Activated CD8-positive, alpha-beta T cell treated with anti-CD3 and anti-CD28 coated beads for 36 hours (primary cell): ENCODE results near the gene E2F8. TPM values are rescaled to one million over a fixed set of nuclear protein-coding genes. Genes with fewer than 3 reads are reported as not detected.
"Not testable (repeated sequence)": the region's sequence is repeated elsewhere in the genome, so short reads cannot be mapped to it uniquely, and the experiment has no call there.

Source experiments
- ATAC-seq: fragments of 200-7000 bp; cut with Tn5 transposase; one replicate; pipeline ENCODE4 v1.10.0; 2021; ENCODE audit warnings: mild to moderate bottlenecking, moderate library complexity
- CTCF ChIA-PET: fragments of 350-600 bp; sonication (Branson Sonifier 250); formaldehyde crosslinking; loops from one replicate; lab custom pipeline; 2021; ENCODE audit warnings: antibody characterized with exemption; lab: Charles Lee
- POLR2A ChIA-PET: fragments of 350-600 bp; sonication (Branson Sonifier 250); formaldehyde crosslinking; loops from one replicate; lab custom pipeline; 2021; ENCODE audit warnings: antibody characterized with exemption; lab: Charles Lee
- DNase-seq: peaks from one replicate; pipeline ENCODE4 v3.0.0-alpha.2; 2020
- H3K27ac Mint-ChIP-seq: one replicate; pipeline ENCODE4 v1.8.0; 2021; ENCODE audit warnings: mild to moderate bottlenecking, mixed read lengths
- H3K27me3 Mint-ChIP-seq: one replicate; pipeline ENCODE4 v1.8.0; 2021; ENCODE audit warnings: mixed read lengths
- H3K36me3 Mint-ChIP-seq: one replicate; pipeline ENCODE4 v1.8.0; 2021; ENCODE audit warnings: low read depth, mixed read lengths
- H3K4me1 Mint-ChIP-seq: one replicate; pipeline ENCODE4 v1.8.0; 2021; ENCODE audit warnings: low read depth, mixed read lengths
- H3K4me3 Mint-ChIP-seq: one replicate; pipeline ENCODE4 v1.8.0; 2021; ENCODE audit warnings: mild to moderate bottlenecking, moderate library complexity, mixed read lengths
- H3K9me3 Mint-ChIP-seq: one replicate; pipeline ENCODE4 v1.8.0; 2021; ENCODE audit warnings: mixed read lengths
- intact Hi-C: fragments of 100-400 bp; cut with micrococcal nuclease; formaldehyde crosslinking; loops from one replicate; pipeline ENCODE4 v1.10.0; 2022
- total RNA-seq, 2 experiments: library from RNA; stranded (reverse); gene quantifications; one replicate each; pipeline ENCODE4 v1.2.3, GENCODE V29; 2021
- TF ChIP-seq, protein P1 (sequence below): fragments of 200-600 bp; IDR thresholded peaks from one replicate; pipeline ENCODE4 v1.8.0; 2022; ENCODE audit warnings: antibody characterized with exemption, mild to moderate bottlenecking

E2F8 gene
- total RNA-seq, 2 experiments from 2014 or later: 12.9 to 13.1 TPM

DNA sequence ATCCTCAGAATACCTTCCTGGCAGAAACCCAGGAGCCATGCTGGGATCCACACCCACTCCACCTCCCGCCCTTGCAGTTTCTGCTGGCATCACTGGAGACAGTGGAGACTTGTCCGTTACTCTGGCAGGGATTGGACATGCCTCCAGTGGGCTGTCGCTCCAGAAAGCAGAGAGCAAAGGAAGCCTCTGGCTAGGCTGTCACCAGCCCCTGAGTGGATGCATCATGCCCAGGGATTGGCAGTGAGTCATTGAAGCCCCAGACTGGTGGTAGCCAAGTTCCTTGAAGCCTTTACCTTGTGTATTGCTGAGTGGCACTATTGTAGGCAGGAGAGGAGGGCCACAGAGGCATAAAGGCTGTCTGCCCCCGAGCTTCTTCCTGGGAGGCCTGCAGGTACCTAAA, 34.8 kb upstream of the E2F8 start:
- H3K9me3 Mint-ChIP-seq: peaks cover 3% of the 10 kb centered on the region

DNA sequence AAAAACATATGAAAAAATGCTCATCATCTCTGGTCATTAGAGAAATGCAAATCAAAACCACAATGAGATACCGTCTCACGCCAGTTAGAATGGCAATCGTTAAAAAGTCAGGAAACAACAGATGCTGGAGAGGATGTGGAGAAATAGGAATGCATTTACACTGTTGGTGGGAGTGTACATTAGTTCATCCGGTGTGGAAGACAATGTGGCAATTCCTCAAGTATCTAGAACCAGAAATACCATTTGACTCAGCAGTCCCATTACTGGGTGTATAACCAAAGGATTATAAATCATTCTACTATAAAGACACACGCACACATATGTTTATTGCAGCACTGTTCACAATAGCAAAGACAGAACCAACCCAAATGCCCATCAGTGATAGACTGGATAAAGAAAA, 32.5 kb upstream of the E2F8 start:
- POLR2A ChIA-PET, DNase-seq, ATAC-seq, H3K36me3 Mint-ChIP-seq, H3K4me3 Mint-ChIP-seq, intact Hi-C loops, H3K27ac Mint-ChIP-seq, H3K4me1 Mint-ChIP-seq, H3K9me3 Mint-ChIP-seq, CTCF ChIA-PET: not testable (repeated sequence)
- H3K27me3 Mint-ChIP-seq: peaks cover 13% of the 10 kb centered on the region

More for the DNA sequence above, 34.8 kb upstream of the E2F8 start:
- peaks cover 10% of the 10 kb centered on the region for H3K27me3 Mint-ChIP-seq
- ChIA-PET POLR2A (no interaction called here), CTCF (interaction anchor here (1.5 to 2.2 kb wide), 2 partner anchors 16 to 205 kb away, joined by 3 to 7 read pairs; no protein-coding TSS in a partner anchor)
- H3K4me1 Mint-ChIP-seq: peaks cover 3% of the 10 kb centered on the region
- ATAC-seq (no peak), DNase-seq (no peak)
- TF ChIP-seq, protein P1, sequence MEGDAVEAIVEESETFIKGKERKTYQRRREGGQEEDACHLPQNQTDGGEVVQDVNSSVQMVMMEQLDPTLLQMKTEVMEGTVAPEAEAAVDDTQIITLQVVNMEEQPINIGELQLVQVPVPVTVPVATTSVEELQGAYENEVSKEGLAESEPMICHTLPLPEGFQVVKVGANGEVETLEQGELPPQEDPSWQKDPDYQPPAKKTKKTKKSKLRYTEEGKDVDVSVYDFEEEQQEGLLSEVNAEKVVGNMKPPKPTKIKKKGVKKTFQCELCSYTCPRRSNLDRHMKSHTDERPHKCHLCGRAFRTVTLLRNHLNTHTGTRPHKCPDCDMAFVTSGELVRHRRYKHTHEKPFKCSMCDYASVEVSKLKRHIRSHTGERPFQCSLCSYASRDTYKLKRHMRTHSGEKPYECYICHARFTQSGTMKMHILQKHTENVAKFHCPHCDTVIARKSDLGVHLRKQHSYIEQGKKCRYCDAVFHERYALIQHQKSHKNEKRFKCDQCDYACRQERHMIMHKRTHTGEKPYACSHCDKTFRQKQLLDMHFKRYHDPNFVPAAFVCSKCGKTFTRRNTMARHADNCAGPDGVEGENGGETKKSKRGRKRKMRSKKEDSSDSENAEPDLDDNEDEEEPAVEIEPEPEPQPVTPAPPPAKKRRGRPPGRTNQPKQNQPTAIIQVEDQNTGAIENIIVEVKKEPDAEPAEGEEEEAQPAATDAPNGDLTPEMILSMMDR: no peak
- intact Hi-C loops: no loop called here
- no peak overlapping the region for H3K27ac Mint-ChIP-seq
- no peaks in the 10 kb centered on the region for H3K36me3 Mint-ChIP-seq
- no peak overlapping the region for H3K4me3 Mint-ChIP-seq

GRCh38 chr11:19268909-19269308, 28.2 kb upstream of the E2F8 start:
- Mint-ChIP-seq H3K27ac (no peak overlapping the region), H3K27me3 (peaks cover 17% of the 10 kb centered on the region), H3K4me3 (no peak overlapping the region), H3K36me3 (no peaks in the 10 kb centered on the region), H3K4me1 (no peaks in the 10 kb centered on the region), H3K9me3 (peaks cover 3% of the 10 kb centered on the region)
- ATAC-seq (no peak), DNase-seq (no peak)
- intact Hi-C loops: no loop called here
- POLR2A ChIA-PET: interaction anchor here (1.2 kb wide), 1 partner anchor 33 kb away, joined by 3 read pairs; no protein-coding TSS in a partner anchor
- CTCF ChIA-PET: interaction anchor here (1.1 to 4.2 kb wide), 2 partner anchors 10 to 295 kb away, joined by 3 to 22 read pairs; no protein-coding TSS in a partner anchor
- TF ChIP-seq, protein P1: no peak

- no peaks in the 10 kb centered on the region for H3K36me3 Mint-ChIP-seq
- intact Hi-C loops: no loop called here
- H3K27ac Mint-ChIP-seq: no peak overlapping the region
- H3K27me3 Mint-ChIP-seq: peaks cover 15% of the 10 kb centered on the region
- H3K4me1 Mint-ChIP-seq: no peaks in the 10 kb centered on the region
- no peaks in the 10 kb centered on the region for H3K9me3 Mint-ChIP-seq
- POLR2A ChIA-PET: interaction anchor here (0.6 to 0.7 kb wide), 2 partner anchors 193 to 1400 kb away, joined by 3 to 4 read pairs; no protein-coding TSS in a partner anchor
- no peak for ATAC-seq
- CTCF ChIA-PET: no interaction called here
- TF ChIP-seq, protein P1: no peak
- H3K4me3 Mint-ChIP-seq: no peak overlapping the region
- DNase-seq: no peak
These were observed 26.8 kb upstream of the E2F8 start for GRCh38 chr11:19267567-19267966.

DNA sequence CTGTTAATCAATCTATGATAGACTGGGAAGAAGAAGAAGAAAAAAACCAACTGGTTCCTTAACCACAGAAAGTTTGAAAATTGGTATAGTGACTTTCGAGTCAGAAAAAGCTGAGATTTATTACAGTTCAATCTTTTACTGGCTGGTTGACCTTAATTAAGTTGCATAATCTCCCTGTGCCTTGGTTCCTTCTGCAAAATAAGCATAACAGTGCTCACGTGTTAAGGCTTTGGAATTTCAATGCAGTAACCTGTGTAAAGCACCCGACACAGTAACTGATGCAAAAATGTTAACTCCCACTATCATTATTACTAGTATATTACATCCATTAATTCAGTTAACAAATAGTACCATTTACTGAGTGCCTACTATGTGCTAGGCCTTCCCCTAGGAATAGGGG, 22.6 kb upstream of the E2F8 start:
- intact Hi-C loops: no loop called here
- ChIA-PET POLR2A (no interaction called here), CTCF (interaction anchor here (1.2 kb wide), 1 partner anchor 193 kb away, joined by 3 read pairs; no protein-coding TSS in a partner anchor)
- H3K4me1 Mint-ChIP-seq: no peaks in the 10 kb centered on the region
- TF ChIP-seq, protein P1: no peak
- H3K27me3 Mint-ChIP-seq: peaks cover 4% of the 10 kb centered on the region
- H3K9me3 Mint-ChIP-seq: no peaks in the 10 kb centered on the region
- no peaks in the 10 kb centered on the region for H3K36me3 Mint-ChIP-seq
- DNase-seq (no peak), ATAC-seq (no peak)
- H3K27ac Mint-ChIP-seq: no peak overlapping the region
- H3K4me3 Mint-ChIP-seq: no peak overlapping the region
